ENCODE results near the gene BCL11B. TPM values are rescaled to one million over a fixed set of nuclear protein-coding genes. Genes with fewer than 3 reads are reported as not detected.

The BCL11B gene
- total RNA-seq, 4 donors from 2014 or later, result under 0.01 to 1.1 (median 0.39) TPM

GRCh38 chr14:99216191-99216590 is 55.8 kb downstream of the BCL11B start:
- peaks cover 0 to 17% (median 8%) of the 10 kb centered on the region in 3 donors for H3K4me1 ChIP-seq
- TF ChIP-seq, protein P1, sequence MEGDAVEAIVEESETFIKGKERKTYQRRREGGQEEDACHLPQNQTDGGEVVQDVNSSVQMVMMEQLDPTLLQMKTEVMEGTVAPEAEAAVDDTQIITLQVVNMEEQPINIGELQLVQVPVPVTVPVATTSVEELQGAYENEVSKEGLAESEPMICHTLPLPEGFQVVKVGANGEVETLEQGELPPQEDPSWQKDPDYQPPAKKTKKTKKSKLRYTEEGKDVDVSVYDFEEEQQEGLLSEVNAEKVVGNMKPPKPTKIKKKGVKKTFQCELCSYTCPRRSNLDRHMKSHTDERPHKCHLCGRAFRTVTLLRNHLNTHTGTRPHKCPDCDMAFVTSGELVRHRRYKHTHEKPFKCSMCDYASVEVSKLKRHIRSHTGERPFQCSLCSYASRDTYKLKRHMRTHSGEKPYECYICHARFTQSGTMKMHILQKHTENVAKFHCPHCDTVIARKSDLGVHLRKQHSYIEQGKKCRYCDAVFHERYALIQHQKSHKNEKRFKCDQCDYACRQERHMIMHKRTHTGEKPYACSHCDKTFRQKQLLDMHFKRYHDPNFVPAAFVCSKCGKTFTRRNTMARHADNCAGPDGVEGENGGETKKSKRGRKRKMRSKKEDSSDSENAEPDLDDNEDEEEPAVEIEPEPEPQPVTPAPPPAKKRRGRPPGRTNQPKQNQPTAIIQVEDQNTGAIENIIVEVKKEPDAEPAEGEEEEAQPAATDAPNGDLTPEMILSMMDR (IDR thresholded peaks at IDR 0.05), result no peak
- TF ChIP-seq POLR2AphosphoS5 (IDR thresholded peaks at IDR 0.05) (no peak), EP300 (IDR thresholded peaks at IDR 0.05) (no peak), POLR2A (IDR thresholded peaks at IDR 0.05) (no peak)
- WGBS, 2 donors (ENCODE audit: low coverage in 1 of 2), result 86 to 100% methylated on average over 1 to 6 of the region's 10 CpGs
- H3K4me3 ChIP-seq, result no peak overlapping the region
- ATAC-seq, result no peak
- H3K9me3 ChIP-seq, result no peaks in the 10 kb centered on the region
- H3K27ac ChIP-seq, result no peak overlapping the region
- H3K27me3 ChIP-seq, result peaks cover 5% of the 10 kb centered on the region
- no peaks in the 10 kb centered on the region for H3K36me3 ChIP-seq

- TF ChIP-seq POLR2AphosphoS5 (IDR thresholded peaks at IDR 0.05) (peak; percentile 35), EP300 (IDR thresholded peaks at IDR 0.05) (no peak)
- peaks cover 0 to 17% (median 8%) of the 10 kb centered on the region in 3 donors for H3K4me1 ChIP-seq
- H3K4me3 ChIP-seq, result peak overlapping the region in 1 of 2 donors; percentile 28
- no peak for ATAC-seq
- 11 to 18% methylated on average over 15 of the region's 16 CpGs for WGBS, 2 donors (ENCODE audit: low coverage in 1 of 2)
- no peaks in the 10 kb centered on the region for H3K27me3 ChIP-seq
- H3K36me3 ChIP-seq, result no peaks in the 10 kb centered on the region
- H3K27ac ChIP-seq, result no peak overlapping the region
- H3K9me3 ChIP-seq, result no peaks in the 10 kb centered on the region
Observed at GRCh38 chr14:99215277-99215676, 56.7 kb downstream of the BCL11B start.

DNA sequence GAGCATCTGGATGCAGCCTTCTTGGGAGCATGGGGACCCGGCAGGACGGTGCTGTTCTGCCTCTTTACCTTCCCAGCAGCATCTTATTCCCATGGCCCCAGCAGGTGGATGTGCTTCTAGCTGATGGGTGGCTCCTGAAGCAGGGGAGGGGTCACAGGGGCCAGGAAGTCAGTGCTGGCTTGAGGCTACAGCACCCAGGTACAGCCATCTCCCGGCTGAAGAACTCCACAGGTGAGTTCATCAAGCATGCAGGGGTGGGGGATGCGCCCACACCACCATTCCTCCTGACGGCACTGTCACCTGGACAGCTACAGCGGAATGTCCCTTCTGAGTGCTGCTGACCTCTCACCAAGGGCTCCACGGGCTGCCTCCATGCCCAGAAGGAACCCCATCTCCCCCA is 57.3 kb downstream of the BCL11B start:
- Histone ChIP-seq H3K36me3 (no peaks in the 10 kb centered on the region), H3K27me3 (no peaks in the 10 kb centered on the region), H3K4me3 (no peak overlapping the region), H3K9me3 (no peaks in the 10 kb centered on the region), H3K4me1 (peaks cover 0 to 17% (median 8%) of the 10 kb centered on the region in 3 donors), H3K27ac (no peak overlapping the region)
- WGBS, 2 donors (ENCODE audit: low coverage in 1 of 2), result 61 to 80% methylated on average over 2 of the region's 7 CpGs
- TF ChIP-seq POLR2AphosphoS5 (IDR thresholded peaks at IDR 0.05), result no peak
- no peak for TF ChIP-seq EP300 (IDR thresholded peaks at IDR 0.05)
- TF ChIP-seq POLR2A (IDR thresholded peaks at IDR 0.05), result no peak
- TF ChIP-seq, protein P1 (IDR thresholded peaks at IDR 0.05), result no peak
- ATAC-seq, result no peak

- no peak overlapping the region for H3K4me3 ChIP-seq
- no peaks in the 10 kb centered on the region for H3K36me3 ChIP-seq
- no peak for ATAC-seq
- no peak overlapping the region for H3K27ac ChIP-seq
- H3K9me3 ChIP-seq, result no peaks in the 10 kb centered on the region
- 67% methylated on average over 1 of the region's 12 CpGs; no CpG with 5 or more reads in 1 of the 2 donors for WGBS, 2 donors (ENCODE audit: low coverage in 1 of 2)
- H3K27me3 ChIP-seq, result no peaks in the 10 kb centered on the region
- H3K4me1 ChIP-seq, result peaks cover 0 to 17% (median 8%) of the 10 kb centered on the region in 3 donors
- TF ChIP-seq POLR2AphosphoS5 (IDR thresholded peaks at IDR 0.05) (no peak), POLR2A (IDR thresholded peaks at IDR 0.05) (no peak), EP300 (IDR thresholded peaks at IDR 0.05) (no peak)
- TF ChIP-seq, protein P1 (IDR thresholded peaks at IDR 0.05), result no peak
Observed at GRCh38 chr14:99213527-99213971, 58.4 kb downstream of the BCL11B start.

GRCh38 chr14:99213101-99213500 is 58.9 kb downstream of the BCL11B start:
- WGBS, 2 donors (ENCODE audit: low coverage in 1 of 2), result 78 to 93% methylated on average over 5 to 8 of the region's 11 CpGs
- no peaks in the 10 kb centered on the region for H3K9me3 ChIP-seq
- H3K27ac ChIP-seq, result no peak overlapping the region
- H3K4me1 ChIP-seq, result peaks cover 0 to 17% (median 8%) of the 10 kb centered on the region in 3 donors
- no peaks in the 10 kb centered on the region for H3K36me3 ChIP-seq
- H3K4me3 ChIP-seq, result no peak overlapping the region
- TF ChIP-seq EP300 (IDR thresholded peaks at IDR 0.05) (no peak), POLR2AphosphoS5 (IDR thresholded peaks at IDR 0.05) (no peak), POLR2A (IDR thresholded peaks at IDR 0.05) (no peak)
- TF ChIP-seq, protein P1 (IDR thresholded peaks at IDR 0.05), result no peak
- no peak for ATAC-seq
- no peaks in the 10 kb centered on the region for H3K27me3 ChIP-seq

Data from gastroesophageal sphincter (tissue), 4 donors.